ENCODE measurements around the gene GAREM1.

The GAREM1 gene

GRCh38 chr18:32429402-32429801, 41.3 kb downstream of the GAREM1 start:
- TF ChIP-seq CTCF (IDR thresholded peaks at IDR 0.05; ENCODE audit: low read depth, low read length) = no peak
- no peak for DNase-seq (ENCODE audit: low read depth in 2 of 2)
- no peak overlapping the region for H3K4me3 ChIP-seq (replicated peaks in 1 of 2; ENCODE audit: low read depth in 2 of 2, low read length in 2 of 2)

GRCh38 chr18:32427084-32427900, 43.4 kb downstream of the GAREM1 start:
- DNase-seq (ENCODE audit: low read depth in 2 of 2) = peak; percentile 21 to 53
- no peak for TF ChIP-seq CTCF (IDR thresholded peaks at IDR 0.05; ENCODE audit: low read depth, low read length)
- no peak overlapping the region for H3K4me3 ChIP-seq (replicated peaks in 1 of 2; ENCODE audit: low read depth in 2 of 2, low read length in 2 of 2)

- TF ChIP-seq CTCF (IDR thresholded peaks at IDR 0.05; ENCODE audit: low read depth, low read length) = no peak
- H3K4me3 ChIP-seq (replicated peaks in 1 of 2; ENCODE audit: low read depth in 2 of 2, low read length in 2 of 2) = peak overlapping the region in 1 of 2 donors; percentile 11
- peak; percentile 80 for DNase-seq (ENCODE audit: low read depth in 2 of 2)
Observed at GRCh38 chr18:32425466-32425865, 45.2 kb downstream of the GAREM1 start.

- DNase-seq (ENCODE audit: low read depth in 2 of 2) = peak; percentile 25 to 78
- TF ChIP-seq CTCF (IDR thresholded peaks at IDR 0.05; ENCODE audit: low read depth, low read length) = no peak
- no peak overlapping the region for H3K4me3 ChIP-seq (replicated peaks in 1 of 2; ENCODE audit: low read depth in 2 of 2, low read length in 2 of 2)
Observed at GRCh38 chr18:32424696-32425095, 46.0 kb downstream of the GAREM1 start.

- no peak overlapping the region for H3K4me3 ChIP-seq (replicated peaks in 1 of 2; ENCODE audit: low read depth in 2 of 2, low read length in 2 of 2)
- TF ChIP-seq CTCF (IDR thresholded peaks at IDR 0.05; ENCODE audit: low read depth, low read length) = no peak
- peak; percentile 17 to 26 for DNase-seq (ENCODE audit: low read depth in 2 of 2)
Observed at GRCh38 chr18:32422978-32423740, 47.5 kb downstream of the GAREM1 start.

GRCh38 chr18:32422201-32422600, 48.5 kb downstream of the GAREM1 start:
- no peak for DNase-seq (ENCODE audit: low read depth in 2 of 2)
- H3K4me3 ChIP-seq (replicated peaks in 1 of 2; ENCODE audit: low read depth in 2 of 2, low read length in 2 of 2) = no peak overlapping the region
- TF ChIP-seq CTCF (IDR thresholded peaks at IDR 0.05; ENCODE audit: low read depth, low read length) = no peak
